GM18861 (cell line): Measurements from ENCODE around the gene CCDC116.
A peak's percentile ranks its signal among the peaks of the same experiment; 100 is the strongest.
"Not testable (repeated sequence)": the region's sequence is repeated elsewhere in the genome, so short reads cannot be mapped to it uniquely, and the experiment has no call there.

Experiments
- ATAC-seq: cut with Tn5 transposase; IDR thresholded peaks from one replicate; pipeline ENCODE4 v1.9.1; 2021; ENCODE audit not compliant: unreplicated experiment

The CCDC116 gene

DNA sequence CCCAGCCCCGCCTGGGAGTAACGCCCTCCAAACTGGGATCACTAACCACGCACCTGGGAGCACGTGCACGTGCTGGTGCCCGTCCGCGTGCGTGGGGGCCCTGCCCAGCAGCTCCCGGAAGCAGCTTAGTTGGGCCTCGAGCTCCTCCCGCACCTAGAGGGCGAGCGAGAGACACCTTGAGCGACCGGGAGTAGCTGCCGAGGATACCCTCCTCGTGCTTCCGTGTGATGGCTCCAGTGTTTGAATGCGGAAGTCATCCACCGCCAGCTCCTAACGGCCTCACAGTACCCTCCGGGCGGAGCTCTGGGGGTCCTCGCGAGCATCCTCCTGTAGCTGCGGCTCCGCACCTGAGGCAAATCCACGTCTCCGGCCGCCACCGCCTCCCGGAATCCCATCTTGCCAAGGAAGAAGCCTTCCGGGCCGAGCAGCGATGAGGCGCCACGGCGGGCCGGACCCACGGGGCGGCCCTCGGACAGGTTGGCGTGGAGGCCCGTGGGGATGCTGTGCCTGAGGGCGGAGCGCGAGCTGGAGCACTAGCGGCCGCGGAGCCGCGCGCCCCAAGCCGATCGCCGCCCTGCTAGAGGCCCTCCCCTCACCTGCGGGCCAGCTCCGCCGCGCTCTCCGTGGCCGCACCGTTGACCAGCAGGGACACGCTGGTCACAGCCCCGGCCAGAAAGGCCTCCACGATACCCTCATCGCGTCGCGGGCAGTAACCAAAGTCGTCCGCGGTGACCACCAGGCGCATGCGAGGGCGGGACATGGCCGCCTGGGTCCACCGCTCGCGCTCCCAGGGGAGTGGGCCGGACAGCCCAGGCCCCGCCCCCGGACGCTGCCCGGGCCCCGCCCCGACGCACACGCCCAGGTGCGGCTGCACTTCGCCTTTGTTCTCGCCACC lies 3.1 kb upstream of the CCDC116 start, which contains the start of gene YDJC:
TSS of gene YDJC (minus strand) at position 768 of the 895 bp plus-strand sequence. CDS start at position 760, 8 bp downstream.
- ATAC-seq: peak; percentile 66

GRCh38 chr22:21631025-21631424 lies 1.5 kb upstream of the CCDC116 start:
- ATAC-seq: no peak

DNA sequence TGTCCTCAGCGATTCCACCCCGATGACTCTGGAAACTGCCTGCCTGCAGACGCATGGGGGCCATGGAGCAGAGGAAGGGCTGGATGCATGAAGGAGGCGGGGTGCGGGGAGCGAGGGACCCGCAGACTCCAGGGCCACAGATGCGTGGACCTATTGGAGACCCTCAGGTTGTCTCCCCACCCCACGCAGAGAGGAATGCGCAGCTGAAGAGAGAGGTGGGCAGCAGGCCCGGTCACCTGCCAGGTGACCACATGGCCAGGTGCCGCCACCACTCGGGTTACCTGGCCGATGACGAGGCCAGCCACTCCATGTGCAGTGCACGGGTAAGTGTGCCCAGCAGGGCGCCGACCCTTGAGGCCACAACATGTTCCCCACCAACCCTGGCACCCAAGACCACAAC lies 371 bp downstream of the CCDC116 start:
- no peak for ATAC-seq

GRCh38 chr22:21633481-21633880 lies 921 bp downstream of the CCDC116 start:
- ATAC-seq: no peak

- no peak for ATAC-seq
Observed at GRCh38 chr22:21634081-21634480, 1.5 kb downstream of the CCDC116 start.

GRCh38 chr22:21634844-21635243 lies 2.3 kb downstream of the CCDC116 start:
- no peak for ATAC-seq

DNA sequence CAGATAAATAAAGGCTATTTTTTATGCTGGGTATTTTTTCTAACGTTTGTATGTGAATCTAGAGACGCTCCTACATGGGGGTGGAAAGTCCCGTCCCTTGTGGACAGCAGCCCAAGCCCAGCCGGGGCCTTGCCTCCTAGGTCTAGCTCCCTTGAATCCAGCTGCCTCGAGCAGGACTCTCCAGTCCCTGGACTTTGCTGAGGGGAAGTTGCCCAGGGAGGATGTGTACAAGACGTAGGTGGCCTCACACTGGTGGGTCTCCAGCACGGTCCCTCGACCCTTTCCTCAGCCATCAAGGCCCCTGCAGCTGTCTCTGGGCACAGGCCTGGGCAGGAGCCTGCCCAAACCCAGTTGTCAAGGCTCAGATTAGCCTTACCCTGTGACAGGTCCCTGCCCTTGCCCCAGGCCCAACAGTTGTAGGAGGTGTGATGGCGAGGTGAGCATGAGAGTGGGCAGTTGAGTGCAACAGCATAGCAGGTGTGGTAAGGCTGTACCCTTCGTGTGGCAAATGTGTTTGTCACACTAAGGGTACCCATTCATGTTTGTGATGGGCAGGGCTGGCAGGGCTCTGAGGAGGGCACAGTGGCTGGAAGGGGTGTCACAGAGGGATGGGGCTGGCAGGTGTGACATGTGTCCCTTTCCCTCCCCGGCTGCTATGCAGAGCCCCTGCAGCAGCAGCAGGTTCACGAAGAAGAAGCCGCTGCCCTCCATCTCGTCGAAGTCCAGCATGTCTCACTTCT lies 3.4 kb downstream of the CCDC116 start:
- ATAC-seq: no peak

DNA sequence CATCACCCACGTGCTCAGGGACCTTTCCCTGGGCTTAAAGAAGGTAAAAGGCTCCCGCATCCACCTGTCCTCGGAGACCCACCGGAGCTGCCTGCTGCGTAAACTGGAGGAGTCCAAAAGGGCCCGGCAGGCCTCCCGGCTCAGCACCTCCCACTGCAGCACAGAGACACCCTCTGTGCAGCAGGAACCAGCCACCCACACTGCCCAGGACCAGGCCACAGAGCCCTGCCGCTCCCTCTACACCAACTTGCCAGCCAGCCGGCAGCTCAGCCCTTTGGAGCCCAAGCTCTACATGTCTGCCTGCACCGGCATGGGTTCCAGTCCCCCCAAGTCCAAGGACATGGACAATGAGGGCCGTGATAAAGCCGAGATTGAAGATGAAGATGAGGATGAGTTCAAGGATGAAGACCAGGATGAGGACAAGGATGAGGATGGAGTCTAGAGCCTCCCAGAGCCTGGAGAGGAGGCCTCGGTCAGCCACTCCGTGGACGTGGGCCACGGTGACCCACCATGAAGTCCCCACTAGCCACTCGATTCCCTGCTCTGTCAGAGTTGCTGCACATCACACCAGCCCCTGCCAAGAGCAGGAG lies 4.2 kb downstream of the CCDC116 start:
- ATAC-seq: no peak

- ATAC-seq: not testable (repeated sequence)
Observed at GRCh38 chr22:21637450-21637849, 4.9 kb downstream of the CCDC116 start.

- ATAC-seq: no peak
Observed at GRCh38 chr22:21639359-21639758, 6.8 kb downstream of the CCDC116 start.

DNA sequence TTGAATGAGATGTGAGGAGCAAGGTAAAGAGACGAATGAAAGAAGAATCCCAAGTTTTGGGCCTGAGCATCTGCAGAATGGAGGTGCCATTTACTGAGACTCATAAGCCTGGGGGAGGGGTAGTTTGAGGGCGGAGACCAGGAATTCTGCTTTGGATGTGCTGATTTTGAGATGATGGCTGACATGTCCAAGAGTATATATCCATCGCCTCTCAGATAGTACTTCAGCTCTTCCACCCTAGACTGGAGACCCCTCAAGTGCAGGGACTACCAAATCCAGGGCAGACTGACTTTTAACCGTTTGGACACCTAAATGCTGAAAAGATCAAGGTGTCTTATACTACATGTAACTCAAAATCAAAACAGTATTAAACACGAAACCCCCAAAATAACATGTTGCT lies 8.2 kb downstream of the CCDC116 start:
- no peak for ATAC-seq

DNA sequence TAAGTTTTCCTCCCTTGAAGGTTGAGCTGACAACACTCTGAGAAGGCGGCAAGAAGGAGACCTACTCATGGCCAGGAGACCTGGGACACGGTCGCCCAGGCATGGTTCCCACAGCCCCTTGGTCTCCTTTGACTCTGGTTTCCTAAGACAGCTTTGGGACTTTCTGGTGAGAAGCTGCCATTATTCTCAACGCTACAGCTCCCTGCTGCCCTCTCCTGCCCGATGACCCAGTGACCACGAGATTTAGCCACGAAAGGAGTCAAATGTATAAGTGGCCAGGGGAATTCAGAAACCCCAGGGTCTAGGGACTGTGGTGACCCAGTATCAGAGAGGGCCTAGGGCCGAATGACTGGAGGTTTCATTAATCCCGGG lies 8.8 kb downstream of the CCDC116 start:
- no peak for ATAC-seq

GRCh38 chr22:21641789-21642583 lies 9.4 kb downstream of the CCDC116 start, which contains the start of gene SDF2L1:
Gene SDF2L1, plus strand, starts transcription at chr22:21642302. Its CDS starts 35 bp downstream, at chr22:21642337.
- ATAC-seq: peak; percentile 91

- no peak for ATAC-seq
Observed at GRCh38 chr22:21642584-21643448, 10.3 kb downstream of the CCDC116 start.

GRCh38 chr22:21643533-21644357 lies 11.2 kb downstream of the CCDC116 start:
- no peak for ATAC-seq

DNA sequence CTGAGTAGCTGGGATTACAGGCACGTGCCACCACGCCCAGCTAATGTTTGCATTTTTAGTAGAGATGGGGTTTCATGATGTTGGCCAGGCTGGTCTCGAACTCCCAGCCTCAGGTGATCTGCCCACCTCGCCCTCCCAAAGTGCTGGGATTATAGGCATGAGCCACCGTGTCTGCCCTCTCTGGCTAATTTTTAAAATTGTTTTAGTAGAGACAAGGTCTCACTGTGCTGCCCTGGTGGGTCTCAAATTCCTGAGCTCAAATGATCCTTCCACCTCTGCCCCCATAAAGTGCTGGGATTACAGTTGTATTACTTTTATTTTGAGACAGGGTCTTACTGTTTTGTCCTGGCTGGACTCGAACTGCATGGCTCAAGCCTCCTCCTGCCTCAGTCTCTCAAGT lies 13.0 kb downstream of the CCDC116 start:
- ATAC-seq: not testable (repeated sequence)

DNA sequence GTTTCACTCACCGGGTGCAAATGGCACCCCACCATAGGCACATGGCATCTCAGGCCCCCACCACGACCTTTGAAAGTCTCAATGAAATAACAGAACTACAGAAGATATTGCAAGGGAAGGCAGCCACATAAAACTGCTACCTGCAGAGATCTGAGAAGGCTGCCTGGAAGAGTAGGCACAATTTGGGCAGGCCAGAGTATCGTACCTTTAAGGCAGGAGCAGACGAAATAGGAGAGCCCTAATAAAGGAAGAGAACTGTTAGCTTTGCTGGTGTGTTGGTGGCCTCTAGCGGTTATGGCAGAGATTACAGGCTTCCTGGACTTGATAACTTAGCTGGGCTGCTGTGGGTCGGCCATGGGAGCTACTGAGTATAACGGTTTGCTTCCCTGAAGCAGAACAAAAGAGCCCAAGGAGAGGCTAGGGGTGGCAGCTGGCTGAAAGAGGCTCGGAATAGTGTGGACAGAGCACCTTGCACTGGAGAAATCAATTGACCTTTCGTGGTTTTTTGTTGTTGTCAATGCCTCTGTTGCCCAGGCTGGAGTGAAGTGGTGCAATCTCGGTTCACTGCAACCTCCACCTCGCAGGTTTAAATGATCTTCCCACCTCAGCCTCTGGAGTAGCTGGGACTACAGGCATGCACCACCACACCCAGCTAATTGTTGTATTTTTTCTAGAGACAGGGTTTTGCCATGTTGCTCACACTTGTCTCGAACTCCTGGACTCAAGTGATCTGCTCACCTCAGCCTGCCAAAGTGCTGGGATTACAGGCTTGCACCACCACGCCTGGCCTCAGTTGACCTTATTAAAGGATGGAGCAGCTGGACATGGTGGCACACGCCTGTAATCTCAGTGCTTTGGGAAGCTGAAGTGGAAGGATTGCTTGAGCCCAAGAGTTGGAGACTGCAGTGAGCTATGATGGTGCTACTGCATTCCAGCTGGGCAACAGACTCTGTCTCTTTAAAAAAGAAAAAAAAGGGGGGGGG lies 14.3 kb downstream of the CCDC116 start:
- no peak for ATAC-seq

GRCh38 chr22:21650280-21650679 lies 17.7 kb downstream of the CCDC116 start:
- no peak for ATAC-seq
